Measurements from ENCODE around the gene IFT20.

- TF ChIP-seq, protein P1, sequence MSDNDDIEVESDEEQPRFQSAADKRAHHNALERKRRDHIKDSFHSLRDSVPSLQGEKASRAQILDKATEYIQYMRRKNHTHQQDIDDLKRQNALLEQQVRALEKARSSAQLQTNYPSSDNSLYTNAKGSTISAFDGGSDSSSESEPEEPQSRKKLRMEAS (IDR thresholded peaks at IDR 0.05), result no peak
- TF ChIP-seq, protein P2, sequence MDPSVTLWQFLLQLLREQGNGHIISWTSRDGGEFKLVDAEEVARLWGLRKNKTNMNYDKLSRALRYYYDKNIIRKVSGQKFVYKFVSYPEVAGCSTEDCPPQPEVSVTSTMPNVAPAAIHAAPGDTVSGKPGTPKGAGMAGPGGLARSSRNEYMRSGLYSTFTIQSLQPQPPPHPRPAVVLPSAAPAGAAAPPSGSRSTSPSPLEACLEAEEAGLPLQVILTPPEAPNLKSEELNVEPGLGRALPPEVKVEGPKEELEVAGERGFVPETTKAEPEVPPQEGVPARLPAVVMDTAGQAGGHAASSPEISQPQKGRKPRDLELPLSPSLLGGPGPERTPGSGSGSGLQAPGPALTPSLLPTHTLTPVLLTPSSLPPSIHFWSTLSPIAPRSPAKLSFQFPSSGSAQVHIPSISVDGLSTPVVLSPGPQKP (IDR thresholded peaks at IDR 0.05; ENCODE audit: low read depth, low read length), result no peak
- TF ChIP-seq RARB (CRISPR knock-in tag; IDR thresholded peaks at IDR 0.05) (no peak), CHD4 (IDR thresholded peaks at IDR 0.05; ENCODE audit: borderline replicate concordance) (no peak), KDM5A (IDR thresholded peaks at IDR 0.05) (no peak), SREBF2 (IDR thresholded peaks at IDR 0.05) (no peak), RAD21 (conservative IDR thresholded peaks at IDR 0.05 in 1 of 2, IDR thresholded peaks at IDR 0.05 in 1 of 2) (no peak)
- TF ChIP-seq, protein P3, sequence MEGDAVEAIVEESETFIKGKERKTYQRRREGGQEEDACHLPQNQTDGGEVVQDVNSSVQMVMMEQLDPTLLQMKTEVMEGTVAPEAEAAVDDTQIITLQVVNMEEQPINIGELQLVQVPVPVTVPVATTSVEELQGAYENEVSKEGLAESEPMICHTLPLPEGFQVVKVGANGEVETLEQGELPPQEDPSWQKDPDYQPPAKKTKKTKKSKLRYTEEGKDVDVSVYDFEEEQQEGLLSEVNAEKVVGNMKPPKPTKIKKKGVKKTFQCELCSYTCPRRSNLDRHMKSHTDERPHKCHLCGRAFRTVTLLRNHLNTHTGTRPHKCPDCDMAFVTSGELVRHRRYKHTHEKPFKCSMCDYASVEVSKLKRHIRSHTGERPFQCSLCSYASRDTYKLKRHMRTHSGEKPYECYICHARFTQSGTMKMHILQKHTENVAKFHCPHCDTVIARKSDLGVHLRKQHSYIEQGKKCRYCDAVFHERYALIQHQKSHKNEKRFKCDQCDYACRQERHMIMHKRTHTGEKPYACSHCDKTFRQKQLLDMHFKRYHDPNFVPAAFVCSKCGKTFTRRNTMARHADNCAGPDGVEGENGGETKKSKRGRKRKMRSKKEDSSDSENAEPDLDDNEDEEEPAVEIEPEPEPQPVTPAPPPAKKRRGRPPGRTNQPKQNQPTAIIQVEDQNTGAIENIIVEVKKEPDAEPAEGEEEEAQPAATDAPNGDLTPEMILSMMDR (IDR thresholded peaks at IDR 0.05), result no peak
Observed at GRCh38 chr17:28298449-28298848, 36.8 kb downstream of the IFT20 start.
